Measurements from ENCODE around the gene BEND3. TPM values are rescaled to one million over a fixed set of nuclear protein-coding genes. Genes with fewer than 3 reads are reported as not detected.

The BEND3 gene
- total RNA-seq, 1 donor from 2014 or later = 3.1 TPM

GRCh38 chr6:107061125-107062020 is 53.9 kb downstream of the BEND3 start:
- Histone ChIP-seq H3K27ac (no peak overlapping the region), H3K27me3 (ENCODE audit: low read depth) (no peaks in the 10 kb centered on the region), H3K36me3 (no peaks in the 10 kb centered on the region), H3K4me3 (no peak overlapping the region), H3K9me3 (no peaks in the 10 kb centered on the region), H3K4me1 (peaks cover 8% of the 10 kb centered on the region)
- intact Hi-C loops (cut with DNase I) = no loop called here
- no peak for TF ChIP-seq CTCF (IDR thresholded peaks at IDR 0.05)
- no peak for ATAC-seq
- no peak for DNase-seq

- Histone ChIP-seq H3K9me3 (no peaks in the 10 kb centered on the region), H3K27ac (no peak overlapping the region), H3K4me3 (no peak overlapping the region), H3K36me3 (no peaks in the 10 kb centered on the region), H3K27me3 (ENCODE audit: low read depth) (no peaks in the 10 kb centered on the region), H3K4me1 (peaks cover 8% of the 10 kb centered on the region)
- intact Hi-C loops (cut with DNase I) = no loop called here
- DNase-seq = no peak
- ATAC-seq = no peak
- no peak for TF ChIP-seq CTCF (IDR thresholded peaks at IDR 0.05)
Observed at GRCh38 chr6:107060704-107061103, 54.6 kb downstream of the BEND3 start.

DNA sequence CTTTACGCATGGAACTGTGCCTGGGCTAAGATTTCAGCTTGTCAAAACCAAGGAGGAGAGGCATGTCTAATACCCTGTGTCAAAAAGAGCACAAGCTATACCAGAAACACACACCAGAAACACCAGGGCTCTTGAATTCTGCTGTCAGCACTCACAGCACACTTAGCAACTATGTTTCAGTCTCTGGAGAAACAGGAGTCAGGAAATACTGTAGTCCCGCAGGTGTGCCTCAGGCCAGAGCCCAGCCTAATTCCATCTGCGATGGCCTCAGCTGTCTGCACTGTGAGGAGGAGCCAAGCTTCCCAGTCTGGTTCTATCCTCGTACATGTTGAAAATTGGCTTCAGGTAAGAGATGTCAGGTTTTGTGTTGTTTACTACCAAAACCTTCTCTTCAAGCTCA is 55.7 kb downstream of the BEND3 start:
- peaks cover 4% of the 10 kb centered on the region for H3K4me1 ChIP-seq
- DNase-seq (no peak), ATAC-seq (no peak)
- no peaks in the 10 kb centered on the region for H3K27me3 ChIP-seq (ENCODE audit: low read depth)
- no peak overlapping the region for H3K4me3 ChIP-seq
- H3K9me3 ChIP-seq = no peaks in the 10 kb centered on the region
- intact Hi-C loops (cut with DNase I) = no loop called here
- no peak overlapping the region for H3K27ac ChIP-seq
- no peak for TF ChIP-seq CTCF (IDR thresholded peaks at IDR 0.05)
- no peaks in the 10 kb centered on the region for H3K36me3 ChIP-seq

DNA sequence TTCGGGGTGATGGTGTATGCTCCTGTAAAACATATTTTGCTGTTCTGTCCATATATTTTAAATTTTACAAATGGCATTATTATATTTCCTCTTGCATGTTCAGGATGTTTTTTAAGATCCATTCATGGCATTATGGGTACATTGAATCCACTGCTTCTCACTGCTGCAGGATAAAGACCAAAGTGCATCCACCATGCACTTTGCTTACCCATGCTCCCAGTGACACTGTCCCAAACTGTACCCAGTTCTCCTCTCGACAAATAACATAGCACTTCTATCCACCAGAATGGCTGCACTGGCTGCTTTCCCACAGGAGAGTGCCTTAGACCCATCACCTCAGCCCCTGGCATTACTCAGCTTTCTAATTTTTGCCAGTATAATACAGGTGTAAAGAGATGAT is 57.6 kb downstream of the BEND3 start:
- DNase-seq = no peak
- intact Hi-C loops (cut with DNase I) = no loop called here
- Histone ChIP-seq H3K27ac (no peak overlapping the region), H3K36me3 (no peaks in the 10 kb centered on the region), H3K4me1 (no peaks in the 10 kb centered on the region), H3K9me3 (no peaks in the 10 kb centered on the region), H3K4me3 (no peak overlapping the region), H3K27me3 (ENCODE audit: low read depth) (no peaks in the 10 kb centered on the region)
- TF ChIP-seq CTCF (IDR thresholded peaks at IDR 0.05) = no peak
- no peak for ATAC-seq

DNA sequence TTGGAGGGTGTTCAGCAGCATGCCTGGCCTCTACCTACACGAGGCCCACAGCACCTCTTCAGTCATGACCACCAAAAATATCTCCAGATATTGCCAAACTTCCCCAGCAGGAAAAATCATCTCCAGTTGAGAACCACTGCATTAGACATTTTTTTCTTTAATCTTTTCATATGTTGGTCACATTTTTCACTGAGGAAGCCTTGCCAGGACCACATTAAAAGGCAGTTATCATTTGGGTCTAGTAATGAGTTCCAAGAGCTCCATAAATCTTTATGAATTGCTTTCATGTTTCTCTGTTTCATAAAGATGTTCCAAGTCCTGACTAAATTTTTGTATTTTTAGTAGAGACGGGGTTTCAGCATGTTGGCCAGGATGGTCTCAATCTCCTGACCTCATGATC is 58.5 kb downstream of the BEND3 start:
- Histone ChIP-seq H3K27ac (no peak overlapping the region), H3K9me3 (no peaks in the 10 kb centered on the region), H3K27me3 (ENCODE audit: low read depth) (no peaks in the 10 kb centered on the region), H3K36me3 (peaks cover under 1% of the 10 kb centered on the region), H3K4me1 (no peaks in the 10 kb centered on the region), H3K4me3 (no peak overlapping the region)
- no peak for TF ChIP-seq CTCF (IDR thresholded peaks at IDR 0.05)
- DNase-seq (no peak), ATAC-seq (no peak)
- intact Hi-C loops (cut with DNase I) = no loop called here

All from lower lobe of right lung (tissue), 2 donors.